ENCODE results near the gene PRSS36.

DNA sequence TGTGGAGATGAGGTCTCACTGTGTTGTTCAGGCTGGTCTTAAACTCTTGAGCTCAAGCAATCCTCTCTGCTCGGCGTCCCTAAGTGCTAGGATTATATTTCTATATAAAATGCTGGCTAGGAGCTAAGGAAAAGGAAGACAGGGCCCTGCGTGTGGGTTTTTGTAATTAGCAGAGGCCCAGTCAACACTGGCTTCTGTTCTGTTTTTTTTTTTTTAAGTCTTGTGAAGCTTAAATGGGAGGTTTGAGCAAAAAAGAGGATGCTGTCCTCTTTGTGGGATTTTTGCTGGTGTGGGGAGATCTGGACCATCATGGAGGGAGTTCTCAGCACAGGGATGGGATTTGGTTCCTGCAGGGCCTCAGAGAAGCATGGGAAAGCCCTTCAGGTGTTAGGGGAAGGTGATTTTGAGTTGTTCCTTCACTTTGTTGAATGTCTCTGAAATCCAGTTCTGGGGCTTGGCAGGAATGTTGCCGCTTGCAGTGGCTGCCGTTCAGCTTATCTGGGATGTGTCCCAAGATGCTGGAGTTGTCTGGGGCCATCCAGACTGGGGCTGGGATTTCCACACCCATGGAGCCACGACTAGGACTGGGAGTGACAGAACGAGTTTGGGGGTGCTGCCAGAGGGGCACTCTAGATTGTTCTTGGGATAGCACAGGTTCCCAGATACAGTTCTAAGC is 48.5 kb upstream of the PRSS36 start:
- TF ChIP-seq CTCF (IDR thresholded peaks at IDR 0.05), result no peak
- TF ChIP-seq POLR2AphosphoS5 (IDR thresholded peaks at IDR 0.05; ENCODE audit: low read depth, low read length), result 0 out of 2 replicates have a peak, but pooled peaks have one; percentile 41
- TF ChIP-seq TCF7L2 (IDR thresholded peaks at IDR 0.05; ENCODE audit: low read depth, low read length), result no peak
